CD4-positive, alpha-beta T cell (primary cell): ENCODE data around the gene NR3C2. TPM values are rescaled to one million over a fixed set of nuclear protein-coding genes. Genes with fewer than 3 reads are reported as not detected.

Source experiments
- ATAC-seq: fragments of 200-7000 bp; cut with Tn5 transposase; one replicate; pipeline ENCODE4 v1.10.0; 2022; ENCODE audit warnings: mild to moderate bottlenecking; ENCODE audit not compliant: poor library complexity
- CTCF ChIA-PET: fragments of 350-600 bp; sonication (Branson Sonifier 250); formaldehyde crosslinking; loops from one replicate; lab custom pipeline; 2021; ENCODE audit warnings: antibody characterized with exemption, inconsistent platforms; lab: Charles Lee
- POLR2A ChIA-PET: fragments of 350-600 bp; sonication (Branson Sonifier 250); formaldehyde crosslinking; loops from one replicate; lab custom pipeline; 2021; ENCODE audit warnings: antibody characterized with exemption, inconsistent platforms; lab: Charles Lee
- DNase-seq, 14 experiments: peaks; one replicate each; pipeline ENCODE4 v3.0.0-alpha.2; 2013 to 2020; ENCODE audit warnings: mixed read lengths in 2 of 14
- H3K27ac ChIP-seq, 2 donors: one replicate each; pipeline versions ENCODE4 v1.5.1 to v1.7.0; 2013; ENCODE audit warnings: low read length in 2 of 2, low read depth in 1 of 2, mild to moderate bottlenecking in 1 of 2
- H3K27me3 ChIP-seq, 2 experiments: 1 replicate in 1 of 2; 2 replicates in 1 of 2; pipeline versions ENCODE4 v1.6.1 to v1.7.0; 2013; ENCODE audit warnings: low read length in 2 of 2, control low read depth in 1 of 2, mild to moderate bottlenecking in 1 of 2, moderate library complexity in 1 of 2; ENCODE audit not compliant: insufficient read depth in 2 of 2, control insufficient read depth in 1 of 2
- H3K36me3 ChIP-seq: one replicate; pipeline ENCODE4 v1.6.1; 2013; ENCODE audit warnings: low read length, control low read depth; ENCODE audit not compliant: insufficient read depth
- H3K4me1 ChIP-seq: one replicate; pipeline ENCODE4 v1.6.1; 2013; ENCODE audit warnings: low read length, control low read depth; ENCODE audit not compliant: insufficient read depth
- H3K4me3 ChIP-seq: one replicate; pipeline ENCODE4 v1.5.1; 2013; ENCODE audit warnings: mild to moderate bottlenecking, low read length, moderate library complexity
- H3K9me3 ChIP-seq, 2 experiments: 1 replicate in 1 of 2; 2 replicates in 1 of 2; pipeline versions ENCODE4 v1.6.1 to v1.7.0; 2013; ENCODE audit warnings: low read length in 2 of 2, mild to moderate bottlenecking in 2 of 2, control low read depth in 1 of 2, moderate library complexity in 1 of 2; ENCODE audit not compliant: control insufficient read depth in 1 of 2, insufficient read depth in 1 of 2
- H3K27ac Mint-ChIP-seq: one replicate; pipeline ENCODE4 v1.8.0; 2020; ENCODE audit warnings: mixed read lengths
- H3K27me3 Mint-ChIP-seq: one replicate; pipeline ENCODE4 v1.8.0; 2021; ENCODE audit warnings: mixed read lengths
- H3K36me3 Mint-ChIP-seq: one replicate; pipeline ENCODE4 v1.8.0; 2021; ENCODE audit warnings: low read depth, mixed read lengths
- H3K4me1 Mint-ChIP-seq: one replicate; pipeline ENCODE4 v1.8.0; 2021; ENCODE audit warnings: low read depth, mixed read lengths
- H3K4me3 Mint-ChIP-seq: one replicate; pipeline ENCODE4 v1.8.0; 2020; ENCODE audit warnings: mild to moderate bottlenecking, mixed read lengths
- H3K9me3 Mint-ChIP-seq: one replicate; pipeline ENCODE4 v1.8.0; 2020; ENCODE audit warnings: mixed read lengths
- intact Hi-C, 2 experiments: fragments of 100-400 bp; cut with DNase I in 1 of 2; cut with micrococcal nuclease in 1 of 2; formaldehyde crosslinking; loops; one replicate each; pipeline versions ENCODE4 v1.15.1 to v1.9.0; 2023 to 2025; cut with DNase I, micrococcal nuclease
- total RNA-seq, 174 experiments: library from RNA in 2 of 174; stranded (reverse) in 2 of 174; gene quantifications; one replicate each; pipeline ENCODE4 v1.2.3 and lab custom pipeline; 2021 to 2026
- TF ChIP-seq, protein P1 (sequence below): fragments of 200-600 bp; IDR thresholded peaks from one replicate; pipeline ENCODE4 v1.8.0; 2022; ENCODE audit warnings: antibody characterized with exemption, mild to moderate bottlenecking

Gene NR3C2
- total RNA-seq, 2 experiments from 2014 or later, result 31.6 to 35.0 TPM

DNA sequence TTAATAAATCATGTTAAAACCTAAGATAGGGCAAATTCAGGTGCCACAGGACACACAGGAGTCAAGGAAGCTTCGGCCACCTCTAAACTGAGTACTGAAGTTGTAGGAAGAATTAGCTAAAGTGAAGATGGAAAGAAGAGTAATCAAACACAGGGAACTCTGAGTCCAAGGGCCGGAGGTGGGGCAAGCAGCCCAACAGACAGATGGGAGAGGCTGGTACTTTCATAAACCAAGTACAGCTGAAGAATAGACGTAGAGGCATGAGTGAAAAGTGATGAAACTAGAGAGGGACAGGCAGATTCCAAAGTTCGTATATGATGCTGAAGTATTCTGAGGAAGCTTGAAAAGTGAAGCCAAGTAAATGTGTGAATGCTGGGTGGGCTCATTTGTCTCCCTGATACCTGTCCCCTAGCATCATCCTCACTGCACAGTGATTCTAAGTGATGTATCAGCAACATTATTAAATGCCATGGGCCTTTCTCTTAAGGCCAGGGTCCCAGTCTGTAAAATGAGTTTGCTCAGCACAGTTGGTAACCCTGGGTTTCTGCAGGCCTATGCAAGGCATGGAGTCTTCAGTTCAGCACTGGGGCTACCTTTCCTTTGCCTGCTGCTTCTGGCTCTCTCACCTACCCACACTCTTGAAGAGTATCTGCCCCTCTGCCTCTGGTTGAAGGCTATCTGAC, 203.3 kb downstream of the NR3C2 start:
- Mint-ChIP-seq H3K4me1 (peaks cover 4% of the 10 kb centered on the region), H3K36me3 (peaks cover 5% of the 10 kb centered on the region), H3K9me3 (no peaks in the 10 kb centered on the region), H3K4me3 (no peak overlapping the region), H3K27ac (no peak overlapping the region), H3K27me3 (no peaks in the 10 kb centered on the region)
- no peak overlapping the region for H3K27ac ChIP-seq
- ChIA-PET CTCF (interaction anchor here (1.2 kb wide), 1 partner anchor 282 kb away, joined by 3 read pairs; no protein-coding TSS in a partner anchor), POLR2A (no interaction called here)
- H3K4me3 ChIP-seq, result no peak overlapping the region
- H3K27me3 ChIP-seq, result no peaks in the 10 kb centered on the region
- TF ChIP-seq, protein P1, sequence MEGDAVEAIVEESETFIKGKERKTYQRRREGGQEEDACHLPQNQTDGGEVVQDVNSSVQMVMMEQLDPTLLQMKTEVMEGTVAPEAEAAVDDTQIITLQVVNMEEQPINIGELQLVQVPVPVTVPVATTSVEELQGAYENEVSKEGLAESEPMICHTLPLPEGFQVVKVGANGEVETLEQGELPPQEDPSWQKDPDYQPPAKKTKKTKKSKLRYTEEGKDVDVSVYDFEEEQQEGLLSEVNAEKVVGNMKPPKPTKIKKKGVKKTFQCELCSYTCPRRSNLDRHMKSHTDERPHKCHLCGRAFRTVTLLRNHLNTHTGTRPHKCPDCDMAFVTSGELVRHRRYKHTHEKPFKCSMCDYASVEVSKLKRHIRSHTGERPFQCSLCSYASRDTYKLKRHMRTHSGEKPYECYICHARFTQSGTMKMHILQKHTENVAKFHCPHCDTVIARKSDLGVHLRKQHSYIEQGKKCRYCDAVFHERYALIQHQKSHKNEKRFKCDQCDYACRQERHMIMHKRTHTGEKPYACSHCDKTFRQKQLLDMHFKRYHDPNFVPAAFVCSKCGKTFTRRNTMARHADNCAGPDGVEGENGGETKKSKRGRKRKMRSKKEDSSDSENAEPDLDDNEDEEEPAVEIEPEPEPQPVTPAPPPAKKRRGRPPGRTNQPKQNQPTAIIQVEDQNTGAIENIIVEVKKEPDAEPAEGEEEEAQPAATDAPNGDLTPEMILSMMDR, result no peak
- H3K4me1 ChIP-seq, result peaks cover 3% of the 10 kb centered on the region
- no peak for DNase-seq
- H3K9me3 ChIP-seq, result no peaks in the 10 kb centered on the region
- no peaks in the 10 kb centered on the region for H3K36me3 ChIP-seq
- intact Hi-C loops, result no loop called here
- ATAC-seq, result no peak

DNA sequence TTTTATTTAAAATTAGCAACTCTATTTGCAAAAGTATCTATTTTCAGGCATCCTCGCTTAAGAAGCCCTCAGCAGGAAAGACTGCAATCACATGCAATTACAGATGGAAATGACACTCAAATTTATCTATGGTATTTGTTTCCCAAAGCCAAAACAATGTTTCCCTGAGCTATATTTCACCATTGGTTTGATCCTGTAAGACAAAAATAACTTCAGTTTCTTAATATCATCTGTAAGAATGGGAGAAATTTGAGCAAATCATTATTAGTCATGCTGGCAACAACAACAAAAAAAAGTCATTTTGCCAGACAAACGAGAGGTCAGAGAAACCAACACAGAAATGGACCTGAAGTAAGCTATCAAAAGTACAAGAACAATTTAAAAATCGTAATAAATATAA, 204.1 kb downstream of the NR3C2 start:
- peaks cover 10% of the 10 kb centered on the region for H3K36me3 Mint-ChIP-seq
- H3K9me3 ChIP-seq, result no peaks in the 10 kb centered on the region
- H3K27me3 Mint-ChIP-seq, result no peaks in the 10 kb centered on the region
- H3K4me3 Mint-ChIP-seq, result no peak overlapping the region
- H3K27me3 ChIP-seq, result no peaks in the 10 kb centered on the region
- H3K36me3 ChIP-seq, result no peaks in the 10 kb centered on the region
- H3K4me1 Mint-ChIP-seq, result peaks cover 4% of the 10 kb centered on the region
- no peak overlapping the region for H3K27ac Mint-ChIP-seq
- H3K27ac ChIP-seq, result no peak overlapping the region
- H3K9me3 Mint-ChIP-seq, result no peaks in the 10 kb centered on the region
- TF ChIP-seq, protein P1, result no peak
- ChIA-PET CTCF (interaction anchor here (1.2 kb wide), 1 partner anchor 283 kb away, joined by 3 read pairs; no protein-coding TSS in a partner anchor), POLR2A (no interaction called here)
- ATAC-seq, result no peak
- DNase-seq, result no peak
- H3K4me3 ChIP-seq, result no peak overlapping the region
- intact Hi-C loops, result no loop called here
- peaks cover 3% of the 10 kb centered on the region for H3K4me1 ChIP-seq

DNA sequence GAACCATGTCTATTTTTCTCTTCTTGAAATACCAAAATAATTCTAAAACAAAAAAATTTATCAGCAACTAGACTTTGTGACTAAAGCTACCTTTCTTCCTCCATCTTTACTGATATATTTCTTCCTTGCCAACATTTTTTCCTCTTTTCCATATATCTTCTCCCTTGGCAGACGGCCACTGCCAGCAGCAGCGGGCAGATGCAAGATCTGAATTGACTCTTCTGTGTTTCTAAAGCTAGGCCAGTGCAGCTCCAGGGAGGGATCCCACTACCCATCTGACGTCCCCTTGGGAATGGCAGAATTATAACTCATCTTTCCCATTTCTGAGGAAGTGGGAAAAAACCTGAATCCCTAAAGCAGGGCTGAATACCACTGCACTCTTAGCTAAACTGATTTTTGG, 206.4 kb downstream of the NR3C2 start:
- DNase-seq (no peak), ATAC-seq (no peak)
- H3K36me3 ChIP-seq, result no peaks in the 10 kb centered on the region
- no peaks in the 10 kb centered on the region for H3K9me3 Mint-ChIP-seq
- H3K4me3 Mint-ChIP-seq, result no peak overlapping the region
- H3K27ac Mint-ChIP-seq, result no peak overlapping the region
- no peak overlapping the region for H3K4me3 ChIP-seq
- H3K27ac ChIP-seq, result no peak overlapping the region
- no peaks in the 10 kb centered on the region for H3K27me3 ChIP-seq
- no peaks in the 10 kb centered on the region for H3K9me3 ChIP-seq
- peaks cover 4% of the 10 kb centered on the region for H3K4me1 Mint-ChIP-seq
- TF ChIP-seq, protein P1, result no peak
- no peaks in the 10 kb centered on the region for H3K27me3 Mint-ChIP-seq
- POLR2A ChIA-PET, result no interaction called here
- H3K4me1 ChIP-seq, result peaks cover 2% of the 10 kb centered on the region
- intact Hi-C loops, result no loop called here
- CTCF ChIA-PET, result no interaction called here
- peaks cover 24% of the 10 kb centered on the region for H3K36me3 Mint-ChIP-seq
